ENCODE data around the gene NLRP6. TPM values are rescaled to one million over a fixed set of nuclear protein-coding genes. Genes with fewer than 3 reads are reported as not detected.

The NLRP6 gene
- total RNA-seq, 4 donors from 2014 or later = 0.75 to 1.3 TPM; not detected in 2

DNA sequence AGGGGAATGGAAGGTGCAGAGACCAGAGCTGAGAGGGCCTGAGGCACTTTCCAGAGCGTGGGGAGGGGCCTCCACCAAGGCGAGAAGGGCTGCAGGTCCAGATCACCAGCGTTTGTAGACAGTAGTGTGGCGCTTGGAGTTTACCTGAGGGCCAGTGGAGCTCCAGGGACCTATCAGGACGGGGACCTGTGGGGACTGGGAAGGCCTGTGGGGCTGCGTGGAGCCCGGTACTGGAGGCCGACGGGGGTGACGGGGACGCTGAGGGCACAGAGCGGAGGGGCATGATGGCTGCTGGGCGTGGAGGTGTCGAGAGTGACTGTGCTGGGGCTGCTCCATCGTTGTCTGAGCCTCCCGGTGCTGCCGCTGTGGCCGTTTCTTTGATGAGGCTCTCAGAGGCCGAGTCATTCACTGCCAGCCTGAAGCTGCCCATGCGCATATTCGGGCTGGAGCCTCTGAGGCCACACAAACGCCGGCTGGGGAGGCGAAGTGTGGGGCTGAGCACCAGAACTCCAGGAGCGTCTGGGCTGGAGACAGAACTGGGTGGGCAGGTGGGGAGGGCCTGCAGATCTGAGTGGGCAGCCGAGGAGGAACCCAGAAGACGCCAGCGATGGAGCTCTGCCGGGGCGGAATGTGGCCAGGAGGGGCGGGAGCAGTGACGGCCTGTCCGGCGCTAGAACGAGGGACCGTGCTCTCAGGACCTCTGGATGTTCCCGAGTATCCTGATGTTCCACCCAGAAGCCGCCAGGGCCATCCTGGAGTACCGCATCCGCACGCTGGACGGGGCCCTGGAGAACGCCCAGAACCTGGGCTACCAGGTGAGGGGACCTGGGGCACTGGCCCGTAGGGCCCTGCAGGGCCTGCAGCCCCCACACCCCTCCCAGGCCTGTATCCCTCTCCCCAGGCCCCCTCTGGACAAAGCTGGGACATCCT is 13.3 kb downstream of the NLRP6 start:
- H3K9me3 ChIP-seq = no peaks in the 10 kb centered on the region
- TF ChIP-seq POLR2A (IDR thresholded peaks at IDR 0.05) = no peak
- TF ChIP-seq, protein P1, sequence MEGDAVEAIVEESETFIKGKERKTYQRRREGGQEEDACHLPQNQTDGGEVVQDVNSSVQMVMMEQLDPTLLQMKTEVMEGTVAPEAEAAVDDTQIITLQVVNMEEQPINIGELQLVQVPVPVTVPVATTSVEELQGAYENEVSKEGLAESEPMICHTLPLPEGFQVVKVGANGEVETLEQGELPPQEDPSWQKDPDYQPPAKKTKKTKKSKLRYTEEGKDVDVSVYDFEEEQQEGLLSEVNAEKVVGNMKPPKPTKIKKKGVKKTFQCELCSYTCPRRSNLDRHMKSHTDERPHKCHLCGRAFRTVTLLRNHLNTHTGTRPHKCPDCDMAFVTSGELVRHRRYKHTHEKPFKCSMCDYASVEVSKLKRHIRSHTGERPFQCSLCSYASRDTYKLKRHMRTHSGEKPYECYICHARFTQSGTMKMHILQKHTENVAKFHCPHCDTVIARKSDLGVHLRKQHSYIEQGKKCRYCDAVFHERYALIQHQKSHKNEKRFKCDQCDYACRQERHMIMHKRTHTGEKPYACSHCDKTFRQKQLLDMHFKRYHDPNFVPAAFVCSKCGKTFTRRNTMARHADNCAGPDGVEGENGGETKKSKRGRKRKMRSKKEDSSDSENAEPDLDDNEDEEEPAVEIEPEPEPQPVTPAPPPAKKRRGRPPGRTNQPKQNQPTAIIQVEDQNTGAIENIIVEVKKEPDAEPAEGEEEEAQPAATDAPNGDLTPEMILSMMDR (IDR thresholded peaks at IDR 0.05) = no peak
- no peak overlapping the region for H3K4me3 ChIP-seq
- no peak overlapping the region for H3K27ac ChIP-seq
- H3K36me3 ChIP-seq = peaks cover 0 to 32% (median 0%) of the 10 kb centered on the region in 3 donors
- peaks cover 10 to 29% (median 17%) of the 10 kb centered on the region in 3 donors for H3K4me1 ChIP-seq
- intact Hi-C loops (cut with DNase I) = no loop called here
- H3K27me3 ChIP-seq = peaks cover 0 to 34% (median 2%) of the 10 kb centered on the region in 4 donors
- no peak for DNase-seq
- WGBS, 2 donors = 86 to 88% methylated on average over 18 to 34 of the region's 44 CpGs

DNA sequence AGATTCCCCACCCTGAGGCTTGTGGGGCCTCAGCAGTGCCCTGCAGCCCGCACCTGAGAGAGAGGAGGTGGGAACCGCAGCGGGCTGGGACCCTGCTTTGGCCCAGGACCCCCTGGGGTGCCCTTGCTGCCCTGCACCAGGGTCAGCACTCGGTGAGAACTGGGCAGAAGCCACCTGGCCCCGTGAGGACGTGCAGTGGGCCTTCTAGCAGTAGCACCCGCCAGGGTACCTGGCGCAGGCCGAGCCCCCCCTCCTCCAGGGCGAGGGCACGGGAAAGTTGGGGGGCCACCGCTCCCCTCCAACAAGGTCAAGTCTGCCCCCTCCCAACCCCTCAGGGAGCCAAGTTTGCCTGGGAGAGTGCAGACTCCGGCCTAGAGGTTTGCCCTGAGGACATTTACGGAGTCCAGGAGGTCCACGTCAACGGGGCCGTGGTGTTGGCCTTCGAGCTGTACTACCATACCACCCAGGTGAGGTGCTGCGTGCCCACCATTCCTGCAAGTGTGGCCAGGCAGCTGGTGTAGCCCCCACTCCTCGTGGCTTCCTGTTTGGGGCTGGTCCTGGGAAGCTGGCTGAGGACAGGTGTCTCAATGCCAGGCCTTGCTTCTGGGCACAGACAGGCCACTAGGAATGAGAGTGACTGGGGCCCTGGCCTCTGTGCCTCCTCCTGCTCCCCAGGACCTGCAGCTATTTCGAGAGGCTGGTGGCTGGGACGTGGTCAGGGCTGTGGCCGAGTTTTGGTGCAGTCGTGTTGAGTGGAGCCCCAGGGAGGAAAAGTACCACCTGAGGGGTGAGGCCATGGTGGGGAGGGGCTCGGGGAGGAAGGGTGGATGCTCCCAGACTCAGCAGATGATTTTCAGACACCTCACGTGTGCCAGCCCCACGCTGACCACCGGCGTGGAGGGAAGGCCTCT is 14.3 kb downstream of the NLRP6 start:
- intact Hi-C loops (cut with DNase I) = no loop called here
- DNase-seq = no peak
- H3K4me1 ChIP-seq = peaks cover 14 to 34% (median 20%) of the 10 kb centered on the region in 3 donors
- 85 to 96% methylated on average over 5 to 10 of the region's 29 CpGs for WGBS, 2 donors
- H3K4me3 ChIP-seq = no peak overlapping the region
- H3K27me3 ChIP-seq = peaks cover 0 to 33% (median 2%) of the 10 kb centered on the region in 4 donors
- no peak overlapping the region for H3K27ac ChIP-seq
- H3K9me3 ChIP-seq = no peaks in the 10 kb centered on the region
- TF ChIP-seq, protein P1 (IDR thresholded peaks at IDR 0.05) = no peak
- no peak for TF ChIP-seq POLR2A (IDR thresholded peaks at IDR 0.05)
- peaks cover 0 to 32% (median 0%) of the 10 kb centered on the region in 3 donors for H3K36me3 ChIP-seq

DNA sequence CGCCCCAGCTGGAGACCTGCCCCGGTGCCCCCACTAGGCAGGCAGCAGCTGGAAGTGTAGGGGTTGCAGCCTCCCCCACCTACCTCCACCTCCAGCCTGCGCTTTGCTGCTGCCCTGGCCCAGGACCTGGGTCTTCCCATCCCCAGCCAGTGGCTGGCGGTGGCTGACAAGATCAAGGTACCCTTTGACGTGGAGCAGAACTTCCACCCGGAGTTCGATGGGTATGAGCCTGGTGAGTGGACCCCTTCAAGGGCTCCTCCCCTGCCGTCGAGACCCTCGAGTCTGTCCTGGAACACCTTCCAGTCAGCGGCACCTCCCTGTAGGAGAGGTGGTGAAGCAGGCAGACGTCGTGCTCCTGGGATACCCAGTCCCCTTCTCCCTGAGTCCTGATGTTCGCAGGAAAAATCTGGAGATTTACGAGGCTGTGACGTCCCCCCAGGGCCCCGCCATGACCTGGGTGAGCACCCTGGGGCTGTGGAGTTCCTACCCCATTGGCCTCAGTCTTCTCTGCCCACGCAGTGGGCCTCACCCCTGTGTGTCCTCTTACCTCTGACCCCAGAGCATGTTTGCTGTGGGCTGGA is 15.2 kb downstream of the NLRP6 start:
- Histone ChIP-seq H3K4me1 (peaks cover 13 to 33% (median 13%) of the 10 kb centered on the region in 3 donors), H3K27ac (no peak overlapping the region), H3K4me3 (no peak overlapping the region), H3K27me3 (peaks cover 0 to 33% (median under 1%) of the 10 kb centered on the region in 4 donors), H3K36me3 (peaks cover 0 to 32% (median 0%) of the 10 kb centered on the region in 3 donors), H3K9me3 (no peaks in the 10 kb centered on the region)
- WGBS, 2 donors = 81 to 100% methylated on average over 1 to 6 of the region's 18 CpGs
- no peak for TF ChIP-seq POLR2A (IDR thresholded peaks at IDR 0.05)
- TF ChIP-seq, protein P1 (IDR thresholded peaks at IDR 0.05) = no peak
- DNase-seq = no peak
- intact Hi-C loops (cut with DNase I) = no loop called here

DNA sequence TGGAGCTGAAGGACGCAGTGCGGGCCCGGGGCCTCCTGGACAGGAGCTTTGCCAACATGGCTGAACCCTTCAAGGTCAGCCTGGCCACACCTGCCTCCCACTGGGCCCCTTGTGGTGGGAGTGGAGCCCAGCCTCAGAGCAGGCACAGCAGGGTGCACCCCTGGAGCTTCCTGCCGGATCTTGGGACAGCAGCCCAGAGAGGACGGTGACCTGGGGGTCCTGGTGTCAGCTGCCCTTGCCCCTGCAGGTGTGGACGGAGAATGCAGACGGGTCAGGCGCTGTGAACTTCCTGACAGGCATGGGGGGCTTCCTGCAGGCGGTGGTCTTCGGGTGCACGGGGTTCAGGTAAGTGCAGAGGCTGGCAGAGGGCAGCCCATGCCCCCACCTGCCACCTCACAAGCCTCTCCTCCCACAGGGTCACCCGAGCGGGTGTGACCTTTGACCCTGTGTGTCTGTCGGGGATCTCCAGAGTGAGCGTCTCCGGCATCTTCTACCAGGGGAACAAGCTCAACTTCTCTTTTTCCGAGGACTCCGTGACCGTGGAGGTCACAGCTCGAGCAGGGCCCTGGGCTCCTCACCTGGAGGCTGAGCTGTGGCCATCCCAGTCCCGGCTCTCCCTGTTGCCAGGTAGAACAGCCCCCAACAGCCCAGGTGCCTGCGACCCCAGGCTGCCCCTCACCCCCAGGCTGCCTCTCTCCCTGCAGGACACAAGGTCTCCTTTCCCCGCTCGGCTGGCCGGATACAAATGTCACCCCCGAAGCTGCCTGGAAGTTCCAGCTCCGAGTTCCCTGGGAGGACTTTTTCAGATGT is 15.8 kb downstream of the NLRP6 start:
- Histone ChIP-seq H3K4me3 (no peak overlapping the region), H3K27ac (no peak overlapping the region), H3K4me1 (peaks cover 12 to 36% (median 13%) of the 10 kb centered on the region in 3 donors), H3K9me3 (no peaks in the 10 kb centered on the region), H3K27me3 (peaks cover 0 to 36% (median 4%) of the 10 kb centered on the region in 4 donors), H3K36me3 (peaks cover 0 to 32% (median 0%) of the 10 kb centered on the region in 3 donors)
- DNase-seq = no peak
- WGBS, 2 donors = 87 to 92% methylated on average over 6 to 12 of the region's 27 CpGs
- intact Hi-C loops (cut with DNase I) = no loop called here
- TF ChIP-seq, protein P1 (IDR thresholded peaks at IDR 0.05) = no peak
- no peak for TF ChIP-seq POLR2A (IDR thresholded peaks at IDR 0.05)

All from esophagus squamous epithelium (tissue), 5 donors.